Stimulated activated naive CD4-positive, alpha-beta T cell (primary cell): ENCODE measurements around the gene RAD9A.
A peak's percentile ranks its signal among the peaks of the same experiment; 100 is the strongest.

ENCODE experiments used
- DNase-seq, 6 experiments: peaks; one replicate each; lab custom pipeline; 2025; lab: John Stamatoyannopoulos, UW

RAD9A gene

DNA sequence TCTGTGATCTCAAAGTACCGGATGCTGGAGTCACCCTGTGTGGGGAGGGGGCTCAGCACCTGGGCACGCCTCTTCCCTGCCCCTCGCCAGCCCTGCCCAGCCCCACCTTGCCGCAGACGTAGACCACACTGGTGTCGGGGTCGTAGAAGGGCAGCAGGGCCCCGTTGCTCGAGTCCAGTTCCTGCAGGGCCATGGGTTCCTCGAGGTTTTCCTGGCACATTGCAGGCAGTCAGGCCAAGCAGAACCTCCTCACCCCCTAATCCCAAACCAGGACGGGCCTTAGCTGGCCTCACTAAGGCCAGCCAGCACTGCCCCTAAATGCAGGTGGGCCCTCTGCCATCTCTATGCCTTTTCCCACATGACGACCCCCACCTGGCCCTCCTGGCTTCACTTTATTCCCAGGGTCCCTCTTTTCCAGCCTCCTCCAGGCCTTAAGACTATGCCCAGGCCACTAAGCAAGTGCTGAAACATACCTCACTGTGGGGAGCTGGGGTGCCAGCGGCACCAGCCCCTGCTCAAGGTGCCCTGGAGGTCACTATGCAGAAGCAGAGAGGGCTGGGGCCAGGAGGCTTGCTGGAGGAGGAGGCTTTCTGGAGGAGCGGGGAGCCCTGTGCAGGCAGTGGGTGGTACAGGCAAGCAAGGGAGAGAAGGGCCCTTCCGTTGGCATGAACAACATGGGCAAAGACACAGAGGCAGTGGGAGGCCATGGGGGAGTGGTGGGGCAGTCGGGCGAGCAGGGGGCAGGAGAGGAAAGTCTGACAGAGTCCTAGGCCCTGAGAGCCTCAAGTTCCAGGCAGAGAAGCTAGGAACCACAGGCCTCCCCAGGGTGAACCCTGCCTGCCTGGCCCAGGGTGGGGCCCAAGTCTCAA, 48.7 kb downstream of the RAD9A start:
- DNase-seq, result peak in 3 of 6 experiments; percentile 18 to 27 (median 24)

DNA sequence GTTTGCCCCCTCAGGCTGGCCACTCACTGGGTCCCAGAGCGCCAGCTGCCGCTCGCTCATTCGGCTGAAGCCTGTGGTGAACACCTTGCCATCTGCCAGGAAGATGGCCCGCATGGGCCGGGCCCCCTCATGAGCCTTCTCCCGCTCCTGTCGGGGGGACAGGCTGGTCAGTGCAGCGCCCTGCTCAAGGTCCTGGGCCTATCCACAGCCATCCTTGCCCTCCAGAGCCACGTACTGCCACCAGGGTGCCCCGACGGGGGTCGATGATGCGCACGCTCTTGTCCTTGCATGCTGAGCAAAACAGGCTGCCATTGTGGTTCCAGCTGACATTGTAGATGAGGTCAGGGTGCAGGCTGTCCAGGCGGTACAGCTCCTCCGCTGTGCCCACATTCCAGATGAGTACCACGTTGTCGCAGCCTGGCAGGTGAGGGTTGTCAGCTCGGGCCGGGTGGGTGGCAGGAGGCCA, 49.3 kb downstream of the RAD9A start:
- peak in 2 of 6 experiments; percentile 16 to 19 for DNase-seq

- peak in 5 of 6 experiments; percentile 8 to 52 (median 24) for DNase-seq
Measured at GRCh38 chr11:67441731-67442351, 50.1 kb downstream of the RAD9A start.

DNA sequence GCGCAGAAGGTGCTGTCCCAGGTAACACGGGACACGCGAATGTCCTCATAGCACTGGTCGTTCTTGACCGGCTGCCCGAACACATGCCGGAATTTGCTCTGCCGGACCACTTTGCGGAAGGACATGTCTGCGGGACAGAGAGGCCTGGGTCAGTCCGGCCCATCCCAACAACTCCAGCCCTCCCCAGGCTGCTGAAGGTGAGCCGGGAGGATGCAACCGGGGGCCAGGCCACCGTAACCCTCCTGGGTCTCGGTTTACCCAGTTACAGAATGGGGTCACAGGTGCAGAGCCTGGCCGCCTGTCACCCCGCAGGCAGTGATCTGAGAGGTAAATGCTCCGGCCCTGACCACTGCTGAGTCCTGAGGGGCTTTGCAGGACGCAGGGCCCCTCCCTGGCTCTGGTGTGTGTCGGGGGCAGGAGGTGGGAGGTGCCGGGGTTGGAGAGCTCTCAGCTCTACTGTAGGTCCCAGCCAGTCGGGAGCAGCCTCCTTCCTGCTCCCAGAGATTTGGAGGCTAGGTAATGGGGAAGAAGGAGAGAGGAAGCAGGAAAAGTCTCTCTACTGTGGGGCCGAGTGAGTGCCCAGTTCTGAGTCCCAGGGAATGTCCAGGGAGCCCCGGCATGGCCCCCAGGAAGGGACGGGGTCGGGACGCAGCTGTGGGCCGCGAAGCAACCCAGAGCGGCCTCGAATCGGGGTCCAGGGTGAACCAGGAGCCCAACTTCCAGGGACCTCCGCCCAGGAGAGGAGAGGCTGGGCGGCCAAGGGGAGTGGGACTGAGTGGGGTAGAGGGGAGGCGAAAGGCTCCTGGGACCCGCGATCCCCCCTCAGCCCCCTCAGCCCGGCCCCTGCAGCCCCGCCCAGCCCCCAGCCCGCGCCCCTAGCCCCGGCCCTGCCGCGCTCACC, 51.0 kb downstream of the RAD9A start:
- DNase-seq, result peak in 1 of 6 experiments; percentile 26

DNA sequence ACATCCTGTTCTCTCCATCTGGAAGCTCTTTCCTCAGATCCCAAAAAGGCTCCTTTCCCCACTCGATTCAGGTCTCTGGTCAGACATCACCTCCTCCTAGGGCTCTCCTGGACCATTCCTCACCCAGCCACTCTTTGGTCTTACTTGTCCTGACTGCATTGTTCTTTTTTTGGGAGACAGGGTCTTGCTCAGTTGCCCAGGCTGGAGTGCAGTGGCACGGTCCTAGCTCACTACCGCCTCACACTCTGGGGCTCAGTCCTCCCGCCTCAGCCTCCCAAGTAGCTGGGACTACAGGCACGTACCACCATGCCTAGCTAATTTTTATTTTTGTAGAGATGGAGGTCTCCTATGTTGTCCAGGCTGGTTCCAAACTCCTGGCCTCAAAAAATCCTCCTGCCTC, 53.7 kb downstream of the RAD9A start:
- no peak for DNase-seq
